ENCODE measurements around the gene AMOT.
A peak's percentile ranks its signal among the peaks of the same experiment; 100 is the strongest.
"Not testable (repeated sequence)": the region's sequence is repeated elsewhere in the genome, so short reads cannot be mapped to it uniquely, and the experiment has no call there.

AMOT gene

GRCh38 chrX:112840382-112841113, at the start of gene AMOT:
Gene AMOT, minus strand, starts transcription at chrX:112840831. Its CDS starts 17,705 bp downstream, at chrX:112823126.
- peak; percentile 49 for DNase-seq

GRCh38 chrX:112889400-112889799, 48.8 kb upstream of the AMOT start:
- no peak for DNase-seq

DNA sequence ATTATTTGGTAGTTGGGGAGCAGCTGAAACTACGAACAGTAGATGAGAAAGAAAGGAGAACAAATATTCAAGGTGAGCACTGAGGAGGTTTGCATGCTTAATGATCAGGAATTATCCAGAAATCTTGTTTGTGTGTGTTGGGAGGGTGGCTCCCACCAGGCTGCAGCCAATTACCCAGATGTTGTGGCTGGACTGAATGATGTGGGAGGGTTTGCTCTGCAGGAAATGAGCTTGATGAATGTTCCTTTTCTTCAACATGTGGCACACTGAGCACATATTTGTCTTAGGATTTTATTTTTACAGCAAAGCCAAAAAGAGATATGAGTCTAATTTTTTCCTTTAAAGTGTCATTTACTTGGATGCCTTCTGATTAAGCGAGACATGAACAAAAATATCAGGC, 48.3 kb upstream of the AMOT start:
- DNase-seq = no peak

DNA sequence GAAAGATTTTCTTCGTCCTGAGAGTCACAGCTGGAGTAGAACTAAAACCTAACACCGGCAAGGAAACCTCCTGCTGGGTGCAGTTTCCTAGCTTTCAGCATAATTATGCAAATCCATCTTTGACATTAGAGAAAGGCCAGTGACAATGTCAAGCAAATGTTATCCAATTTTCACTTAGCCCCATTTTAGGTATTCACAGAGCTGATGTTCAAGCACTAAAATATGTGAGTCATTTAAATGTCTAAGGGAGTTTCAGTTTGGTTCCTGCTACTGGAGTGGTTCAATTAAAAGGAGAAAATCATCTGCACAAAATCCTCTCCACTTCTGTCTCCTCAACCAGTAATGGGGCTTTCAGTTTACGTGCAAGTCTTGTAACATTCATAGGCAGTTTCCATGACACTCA, 37.1 kb upstream of the AMOT start:
- no peak for DNase-seq

- no peak for DNase-seq
Observed at GRCh38 chrX:112874614-112875013, 34.0 kb upstream of the AMOT start.

DNA sequence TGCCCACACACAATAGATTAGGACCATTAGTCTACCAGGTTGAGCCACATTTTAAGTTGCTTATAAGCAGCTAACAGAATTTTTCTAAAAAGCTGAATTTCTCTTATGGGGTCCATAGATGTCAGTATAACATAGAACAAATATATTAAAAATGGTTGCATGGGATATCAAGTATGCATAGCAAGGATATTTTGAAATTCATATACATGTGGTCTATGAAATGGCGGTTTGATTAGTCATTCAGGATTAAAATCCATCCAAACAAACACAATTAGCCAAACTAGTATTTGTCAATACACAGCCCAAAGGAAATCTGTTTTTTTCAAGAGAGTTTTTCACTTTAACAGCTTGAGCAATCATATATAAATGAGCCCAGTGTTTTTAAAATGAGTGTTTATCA, 33.5 kb upstream of the AMOT start:
- no peak for DNase-seq

DNA sequence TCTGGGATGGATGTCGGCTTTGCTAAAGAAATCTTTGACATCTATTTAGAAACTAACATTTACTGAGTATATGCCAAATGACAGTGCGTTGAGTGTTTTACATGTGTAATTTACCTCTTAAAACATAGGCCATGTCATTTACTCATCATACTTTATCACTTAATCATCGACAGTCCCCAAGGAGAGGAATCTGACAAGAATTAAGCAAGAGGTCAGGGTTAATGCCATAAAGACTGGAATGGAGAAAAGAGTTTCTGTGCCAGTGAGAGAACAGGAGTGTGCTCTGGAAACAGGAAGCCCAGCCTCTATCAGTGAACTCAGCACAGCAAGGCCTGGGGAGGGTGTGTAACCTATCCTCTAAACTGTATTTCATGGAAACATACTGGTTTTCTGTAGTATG, 28.0 kb upstream of the AMOT start:
- DNase-seq = no peak

DNA sequence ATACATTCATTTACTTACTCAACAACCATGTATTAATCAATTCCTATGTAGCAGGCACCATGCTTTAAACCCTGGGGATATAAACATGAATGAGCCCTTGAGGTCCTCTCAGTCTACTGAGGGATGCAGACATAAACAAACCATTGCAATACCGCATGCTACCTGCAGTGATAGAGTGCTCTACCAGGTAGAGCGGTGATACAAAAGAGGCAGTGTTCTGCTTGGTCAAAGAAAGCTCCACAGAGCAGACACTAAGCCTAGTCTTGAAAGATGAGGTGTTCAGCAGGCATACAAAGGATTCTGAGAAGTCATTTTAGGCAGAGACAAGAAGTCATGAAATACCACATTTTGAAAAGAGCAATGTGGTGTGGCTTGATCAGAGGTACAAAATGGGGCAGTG, 26.9 kb upstream of the AMOT start:
- DNase-seq = no peak

DNA sequence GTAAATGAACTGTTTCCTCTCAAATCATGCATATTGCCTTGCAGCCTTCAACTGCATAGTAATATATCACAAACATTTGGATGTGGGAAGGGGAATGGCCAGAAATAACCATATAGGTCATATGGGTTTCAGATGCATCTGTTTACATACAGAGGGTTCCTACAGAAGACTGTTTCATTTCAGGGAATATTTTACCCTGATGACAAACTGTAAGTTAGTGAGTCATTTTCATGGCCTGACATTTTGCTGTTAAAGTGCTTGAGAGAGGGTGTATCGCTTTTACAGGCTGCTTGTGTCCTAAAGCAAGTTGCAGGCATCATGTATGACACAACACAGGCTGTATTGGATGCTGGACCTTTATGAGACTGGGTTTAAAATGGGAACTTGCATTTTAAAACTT, 25.5 kb upstream of the AMOT start:
- no peak for DNase-seq

DNA sequence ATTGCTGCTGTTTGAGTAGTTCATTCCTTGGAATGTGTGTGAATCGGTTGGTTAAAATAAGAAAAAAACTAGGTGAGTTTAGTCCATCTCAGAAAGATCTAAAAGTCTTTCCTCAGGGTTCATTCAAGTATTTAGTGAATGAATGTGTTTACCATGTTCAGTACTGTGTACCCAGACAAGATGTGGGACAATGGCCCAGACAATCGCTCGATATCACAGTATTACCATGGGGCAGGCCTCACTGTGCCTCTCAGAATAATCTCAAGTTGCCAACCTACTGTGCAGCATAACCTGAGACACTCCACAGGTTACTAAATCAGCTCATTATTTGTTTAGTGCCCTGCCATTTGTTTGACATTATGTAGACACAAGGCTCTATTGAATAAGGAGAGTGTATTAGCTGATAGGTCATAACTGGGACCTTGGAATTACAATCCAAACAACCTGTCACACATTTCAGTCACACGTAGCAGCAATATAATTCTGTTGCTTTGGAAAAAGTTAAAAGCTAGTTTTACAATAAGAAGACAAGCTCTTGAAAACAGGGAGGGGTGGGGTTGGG, 24.9 kb upstream of the AMOT start:
- DNase-seq = no peak

GRCh38 chrX:112863850-112864249, 23.2 kb upstream of the AMOT start:
- no peak for DNase-seq

GRCh38 chrX:112857478-112857878, 16.8 kb upstream of the AMOT start:
- DNase-seq = peak; percentile 3

GRCh38 chrX:112854901-112855300, 14.3 kb upstream of the AMOT start:
- DNase-seq = not testable (repeated sequence)

DNA sequence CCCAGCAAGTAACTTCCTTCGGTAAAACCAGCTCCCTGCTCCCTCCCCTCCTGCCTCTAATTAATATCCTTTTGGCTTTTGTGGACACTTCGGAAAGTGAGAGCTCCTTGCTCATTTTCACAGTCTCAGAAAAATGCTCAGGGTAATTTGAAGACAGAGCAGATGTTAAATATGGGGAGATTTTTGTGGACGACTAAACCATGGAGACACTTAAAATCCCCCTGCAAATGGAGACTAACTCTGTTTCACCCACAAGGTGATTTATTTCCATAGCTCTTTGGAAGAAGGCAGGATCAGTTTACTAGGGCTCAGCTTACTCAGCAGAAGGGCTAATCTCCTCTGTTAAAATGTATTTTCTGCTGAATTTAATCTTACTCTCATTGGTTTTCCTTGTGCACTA, 12.2 kb upstream of the AMOT start:
- no peak for DNase-seq

GRCh38 chrX:112851806-112852205, 11.2 kb upstream of the AMOT start:
- DNase-seq = no peak

DNA sequence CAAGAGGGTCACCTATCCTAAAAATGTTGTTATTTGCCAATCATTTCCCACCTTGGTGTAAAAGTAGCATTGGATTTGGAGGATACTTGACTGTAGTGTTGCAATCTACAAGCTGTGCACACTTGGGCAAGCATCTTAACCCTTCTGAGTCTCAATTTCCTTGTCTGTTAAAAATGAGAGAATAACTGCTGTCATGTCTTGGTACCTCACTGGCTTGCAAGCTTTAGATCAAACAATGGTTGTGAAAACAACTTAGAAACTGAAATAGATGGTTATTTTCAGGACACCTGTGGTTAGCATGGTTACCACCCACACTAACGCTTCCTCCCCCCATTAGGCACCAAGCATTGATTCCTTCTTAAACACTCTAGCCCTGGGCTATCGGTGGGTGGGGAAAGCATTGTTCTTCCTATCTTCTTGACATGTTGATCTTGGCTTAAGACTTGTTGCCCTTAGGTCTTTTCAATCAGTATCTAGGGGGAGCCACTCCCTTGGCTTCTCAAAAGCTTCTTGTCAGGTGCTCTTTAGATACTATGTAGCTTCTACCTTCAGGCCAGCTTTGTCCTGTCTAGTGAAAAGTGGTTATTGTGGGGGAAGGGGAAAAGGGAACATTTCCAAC, 10.6 kb upstream of the AMOT start:
- peak; percentile 2 for DNase-seq

DNA sequence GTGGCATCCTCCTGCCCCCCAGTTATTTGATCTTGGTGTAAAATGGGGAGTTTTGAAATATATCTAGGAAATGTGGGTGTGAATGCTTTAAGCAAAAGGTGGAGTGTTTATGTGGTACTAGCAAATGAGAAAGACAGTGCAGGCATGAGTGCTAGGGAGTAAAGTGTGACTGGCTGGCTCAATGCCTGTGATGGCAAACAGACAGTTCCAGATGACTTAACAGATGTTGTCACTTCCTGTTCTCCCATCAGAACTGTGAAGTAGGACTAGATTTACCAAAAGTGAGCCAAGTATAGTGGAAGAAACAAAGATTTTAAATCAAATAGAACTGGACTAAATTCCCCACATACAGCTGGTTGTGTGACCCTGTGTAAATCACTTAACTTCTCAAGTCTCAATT, 8.4 kb upstream of the AMOT start:
- DNase-seq = no peak

DNA sequence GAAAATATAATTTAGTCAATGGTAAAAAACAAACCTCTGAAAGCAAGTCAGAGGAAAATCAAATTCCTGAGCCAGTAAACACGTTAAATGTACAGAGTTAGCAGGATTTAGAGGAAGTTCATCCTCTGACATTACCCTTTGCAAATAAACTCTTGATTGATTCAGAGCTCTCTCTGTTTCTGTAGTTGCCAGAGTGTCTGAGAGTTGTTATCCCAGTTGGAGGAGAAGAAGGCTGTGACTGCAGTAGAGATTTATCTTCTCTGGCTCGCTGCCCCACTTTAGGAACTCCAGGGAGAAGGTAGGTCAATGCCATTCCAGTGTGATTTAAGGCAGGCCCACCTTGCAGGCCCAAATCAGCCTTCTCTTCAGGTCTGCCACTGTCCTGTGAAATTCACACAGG, 6.2 kb upstream of the AMOT start:
- no peak for DNase-seq

- DNase-seq = no peak
Observed at GRCh38 chrX:112846187-112846586, 5.6 kb upstream of the AMOT start.

GRCh38 chrX:112844250-112844649, 3.6 kb upstream of the AMOT start:
- no peak for DNase-seq

- DNase-seq = no peak
Observed at GRCh38 chrX:112841820-112842157, 1.2 kb upstream of the AMOT start.

DNA sequence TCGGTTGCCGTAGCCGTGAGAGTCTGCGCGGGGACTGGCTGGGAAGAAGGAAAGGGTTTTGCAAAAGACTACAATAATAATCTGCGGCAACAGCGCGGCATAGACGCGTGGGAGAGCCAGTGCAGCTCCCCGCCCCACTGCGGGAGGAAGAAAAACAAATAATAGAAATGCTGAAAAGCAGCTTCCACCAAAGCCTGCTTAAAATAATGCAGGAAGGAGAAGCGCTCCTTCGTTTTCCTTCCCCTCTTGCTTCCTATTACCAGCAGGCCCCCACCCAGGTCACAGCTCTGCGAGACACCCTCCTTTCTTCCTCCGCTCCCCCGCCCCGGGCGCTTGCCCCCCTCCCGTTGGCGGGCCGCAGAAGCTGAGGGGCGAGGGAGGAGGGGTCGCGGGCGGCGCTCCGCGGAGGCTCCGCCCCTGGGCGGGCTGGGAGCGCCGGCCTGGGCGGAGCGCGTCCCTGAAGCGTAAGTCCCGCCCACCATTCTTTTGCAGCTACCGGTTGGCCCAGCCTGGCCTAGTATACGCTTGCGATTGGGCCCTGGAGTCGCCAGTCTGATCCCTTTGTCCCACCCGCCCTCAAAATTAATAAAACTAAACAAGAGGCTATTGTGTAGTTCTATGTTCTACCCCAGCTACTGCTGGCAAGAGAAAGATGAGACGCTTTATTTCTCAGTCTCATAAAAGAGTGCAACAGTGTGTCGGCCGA, 636 bp upstream of the AMOT start:
- peak; percentile 76 for DNase-seq

DNA sequence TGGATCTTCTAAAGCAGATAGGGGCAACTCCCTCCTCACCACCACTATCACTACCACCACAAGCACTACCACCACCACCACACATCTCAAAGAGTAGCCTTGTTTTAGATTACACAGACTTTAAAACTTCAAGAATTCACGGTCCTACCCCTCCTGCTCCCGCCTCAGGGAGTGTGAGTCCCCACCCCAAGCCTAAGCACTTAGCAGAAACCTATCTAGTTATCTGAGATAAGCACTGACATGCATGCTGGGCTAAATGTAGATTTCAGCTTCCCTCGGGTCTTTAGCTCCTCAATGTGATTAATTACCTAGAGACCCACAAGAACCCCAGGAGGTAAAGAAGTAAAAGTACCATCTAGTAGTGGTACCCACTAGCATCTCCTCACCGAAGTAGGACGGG, 775 bp downstream of the AMOT start:
- no peak for DNase-seq

DNA sequence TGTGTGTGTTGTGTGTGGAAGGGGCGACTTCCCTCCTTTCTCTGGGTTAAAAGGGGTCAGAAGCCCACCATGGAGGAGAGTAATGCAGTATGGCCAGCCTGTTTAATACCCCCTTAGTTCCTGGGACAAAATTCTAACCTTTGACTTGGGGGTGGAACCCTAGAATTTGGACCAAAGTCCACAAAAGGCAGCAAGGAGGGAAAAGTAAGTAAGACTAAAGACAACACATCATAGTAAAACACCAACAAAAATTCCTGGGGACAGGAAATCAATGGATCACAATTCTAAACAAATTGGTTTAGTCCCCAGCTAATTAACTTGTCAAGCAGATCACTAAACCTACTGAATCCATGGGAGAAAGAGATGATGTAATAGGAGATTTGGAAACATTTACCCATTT, 3.1 kb downstream of the AMOT start:
- DNase-seq = no peak

Measured in activated CD4-positive, alpha-beta T cell treated with anti-CD3 and anti-CD28 coated beads for 48 hours (primary cell).